ENCODE data around the gene TMEM30B.

Gene TMEM30B

GRCh38 chr14:61281948-61282275, 774 bp upstream of the TMEM30B start:
- TF ChIP-seq, protein P1, sequence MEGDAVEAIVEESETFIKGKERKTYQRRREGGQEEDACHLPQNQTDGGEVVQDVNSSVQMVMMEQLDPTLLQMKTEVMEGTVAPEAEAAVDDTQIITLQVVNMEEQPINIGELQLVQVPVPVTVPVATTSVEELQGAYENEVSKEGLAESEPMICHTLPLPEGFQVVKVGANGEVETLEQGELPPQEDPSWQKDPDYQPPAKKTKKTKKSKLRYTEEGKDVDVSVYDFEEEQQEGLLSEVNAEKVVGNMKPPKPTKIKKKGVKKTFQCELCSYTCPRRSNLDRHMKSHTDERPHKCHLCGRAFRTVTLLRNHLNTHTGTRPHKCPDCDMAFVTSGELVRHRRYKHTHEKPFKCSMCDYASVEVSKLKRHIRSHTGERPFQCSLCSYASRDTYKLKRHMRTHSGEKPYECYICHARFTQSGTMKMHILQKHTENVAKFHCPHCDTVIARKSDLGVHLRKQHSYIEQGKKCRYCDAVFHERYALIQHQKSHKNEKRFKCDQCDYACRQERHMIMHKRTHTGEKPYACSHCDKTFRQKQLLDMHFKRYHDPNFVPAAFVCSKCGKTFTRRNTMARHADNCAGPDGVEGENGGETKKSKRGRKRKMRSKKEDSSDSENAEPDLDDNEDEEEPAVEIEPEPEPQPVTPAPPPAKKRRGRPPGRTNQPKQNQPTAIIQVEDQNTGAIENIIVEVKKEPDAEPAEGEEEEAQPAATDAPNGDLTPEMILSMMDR (IDR thresholded peaks at IDR 0.05): no peak

DNA sequence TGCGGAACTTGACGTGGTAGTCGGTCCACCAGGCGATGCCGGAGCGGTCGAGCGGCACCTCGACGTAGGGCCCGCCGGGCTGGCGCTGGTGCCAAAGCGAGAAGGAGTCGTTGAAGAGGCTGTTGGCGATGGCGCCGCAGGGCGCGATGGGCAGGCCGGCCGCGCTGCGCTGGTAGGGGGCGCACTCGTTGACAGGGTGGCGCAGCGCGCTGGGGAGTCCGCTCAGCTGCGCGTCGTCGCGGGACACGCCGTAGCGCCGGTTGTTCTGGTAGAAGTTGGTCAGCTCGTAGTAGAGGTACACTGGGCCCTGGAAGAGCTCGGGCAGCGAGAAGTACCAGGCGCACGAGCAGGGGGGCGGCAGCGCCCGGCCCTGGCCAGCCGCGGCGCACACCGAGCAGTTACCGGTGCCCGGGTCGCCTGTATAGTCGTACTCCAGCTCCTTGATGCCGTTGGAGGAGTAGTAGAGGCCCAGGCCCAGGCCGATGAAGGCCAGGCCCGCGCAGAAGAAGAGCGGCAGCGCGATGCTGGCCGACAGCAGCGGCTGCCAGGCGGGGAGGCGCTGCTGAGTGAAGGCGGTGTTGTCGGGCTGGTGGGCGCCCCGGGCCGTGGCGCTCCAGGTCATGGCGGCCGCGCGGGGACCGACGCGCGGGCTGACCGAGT, 482 bp downstream of the TMEM30B start:
- TF ChIP-seq, protein P1 (IDR thresholded peaks at IDR 0.05): no peak

DNA sequence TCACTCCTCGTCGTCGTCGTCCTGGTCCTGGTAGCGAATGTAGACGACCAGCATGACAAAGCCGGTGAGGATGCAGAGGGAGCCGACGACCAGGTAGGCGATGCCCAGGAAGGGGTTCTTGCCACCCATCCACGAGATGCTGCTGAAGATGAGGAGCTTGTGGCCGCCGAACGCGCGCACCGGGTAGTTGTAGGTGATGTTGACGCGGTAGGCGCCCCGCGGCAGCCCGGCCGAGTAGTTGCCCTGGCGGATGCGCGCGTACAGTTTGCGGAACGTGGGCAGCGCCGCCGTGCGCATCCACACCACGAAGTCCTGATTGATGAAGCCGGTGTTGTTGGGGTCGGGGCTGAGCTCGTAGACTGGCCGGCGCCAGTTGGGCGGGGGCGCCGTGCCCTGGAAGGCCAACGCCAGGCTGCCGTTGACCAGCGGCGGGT, 1.0 kb downstream of the TMEM30B start:
- TF ChIP-seq, protein P1 (IDR thresholded peaks at IDR 0.05): no peak

GRCh38 chr14:61279082-61279481, 2.1 kb downstream of the TMEM30B start:
- TF ChIP-seq, protein P1 (IDR thresholded peaks at IDR 0.05): no peak

GRCh38 chr14:61277784-61278183, 3.4 kb downstream of the TMEM30B start:
- TF ChIP-seq, protein P1 (IDR thresholded peaks at IDR 0.05): no peak

DNA sequence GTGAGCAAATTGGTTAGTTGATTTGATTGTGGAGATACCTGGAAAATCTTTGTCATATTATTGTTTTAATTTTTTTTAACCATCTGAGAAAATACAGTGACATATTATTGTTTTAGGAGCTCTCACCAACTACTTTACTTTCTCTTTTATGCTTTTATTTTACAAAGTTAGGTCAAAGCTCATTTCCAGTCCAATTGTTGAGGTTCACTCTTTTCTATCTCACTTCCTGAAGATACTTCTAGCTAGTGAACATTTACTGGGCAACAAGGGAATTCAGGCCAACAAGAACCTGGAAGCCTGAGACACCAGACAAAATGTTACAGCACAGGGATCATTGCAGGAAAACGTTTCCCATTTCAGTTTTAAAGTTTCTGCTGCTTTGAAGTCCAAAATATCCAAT, 3.9 kb downstream of the TMEM30B start:
- TF ChIP-seq, protein P1 (IDR thresholded peaks at IDR 0.05): no peak

- TF ChIP-seq, protein P1 (IDR thresholded peaks at IDR 0.05): no peak
These were observed 9.6 kb downstream of the TMEM30B start for GRCh38 chr14:61271552-61271951.

DNA sequence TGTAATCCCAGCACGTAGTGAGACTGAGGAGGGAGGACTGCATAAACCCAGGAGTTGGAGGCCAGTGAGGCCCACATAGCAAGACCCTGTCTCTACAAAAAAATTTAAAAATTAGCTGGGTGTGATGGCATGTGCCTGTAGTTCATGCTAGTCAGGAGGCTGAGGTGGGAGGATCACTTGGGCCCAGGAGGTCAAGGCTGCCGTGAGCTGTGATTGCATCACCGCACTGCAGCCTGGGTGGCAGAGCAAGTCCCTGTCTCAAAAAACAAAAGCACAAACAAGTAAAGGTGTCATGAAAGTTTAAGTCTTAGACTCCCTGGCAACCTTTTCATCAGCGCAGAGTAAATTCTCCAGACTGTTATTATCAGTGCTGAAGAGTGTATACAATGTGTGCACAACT, 10.4 kb downstream of the TMEM30B start:
- TF ChIP-seq, protein P1 (IDR thresholded peaks at IDR 0.05): no peak
